Tibial nerve (tissue), 4 donors: Measurements from ENCODE around the gene ANKS1A. TPM values are rescaled to one million over a fixed set of nuclear protein-coding genes. Genes with fewer than 3 reads are reported as not detected.
A peak's percentile ranks its signal among the peaks of the same experiment; 100 is the strongest.

Source experiments
- DNase-seq, 2 donors: peaks; one replicate each; pipeline ENCODE4 v3.0.0-alpha.2; 2019; ENCODE audit warnings: low spot score in 2 of 2
- H3K27ac ChIP-seq, 4 donors: fragments of 200-600 bp; sonication (generic) in 3 of 4; one replicate each; pipeline ENCODE4 v1.5.1; 2017 to 2019; ENCODE audit warnings: mild to moderate bottlenecking in 1 of 4
- H3K27me3 ChIP-seq, 2 donors: fragments of 200-600 bp; sonication (generic) in 1 of 2; one replicate each; pipeline versions ENCODE4 v1.5.1 to v1.6.0; 2017 to 2019
- H3K36me3 ChIP-seq, 3 donors: fragments of 200-600 bp; sonication (generic); one replicate each; pipeline ENCODE4 v1.5.1; 2018 to 2019
- H3K4me1 ChIP-seq, 4 donors: fragments of 200-600 bp; sonication (generic) in 3 of 4; one replicate each; pipeline ENCODE4 v1.5.1; 2017 to 2019
- H3K4me3 ChIP-seq, 4 donors: fragments of 200-600 bp; sonication (generic) in 3 of 4; one replicate each; pipeline ENCODE4 v1.5.1; 2017 to 2019; ENCODE audit warnings: mild to moderate bottlenecking in 1 of 4, moderate library complexity in 1 of 4
- H3K9me3 ChIP-seq, 4 donors: fragments of 200-600 bp; sonication (generic) in 3 of 4; one replicate each; pipeline ENCODE4 v1.5.1; 2017 to 2019
- CTCF ChIP-seq, 5 experiments: fragments of 200-600 bp in 3 of 5; fragments of 450-650 bp in 2 of 5; sonication (generic) in 3 of 5; IDR thresholded peaks; one replicate each; pipeline ENCODE4 v1.5.1; 2016 to 2019; ENCODE audit warnings: antibody characterized with exemption in 5 of 5, mild to moderate bottlenecking in 3 of 5, moderate library complexity in 2 of 5
- EP300 ChIP-seq, 2 donors: sonication (generic); formaldehyde crosslinking; IDR thresholded peaks; one replicate each; pipeline ENCODE4 v1.6.1; 2017; ENCODE audit warnings: antibody characterized with exemption in 2 of 2, mild to moderate bottlenecking in 1 of 2
- POLR2A ChIP-seq, 2 donors: fragments of 450-650 bp; IDR thresholded peaks; one replicate each; pipeline ENCODE4 v1.6.1; 2017; ENCODE audit warnings: antibody characterized with exemption in 2 of 2, mild to moderate bottlenecking in 2 of 2, moderate library complexity in 2 of 2
- WGBS, 2 donors: methylation state at CpG; one replicate each; pipeline ENCODE4 v1.1.5; 2018; 5-methylcytosine and 5-hydroxymethylcytosine counted together
- total RNA-seq, 4 donors: library from RNA; depleted of rRNA; stranded (reverse); fragments of >200 nt; gene quantifications; one replicate each; pipeline ENCODE4 v1.1.0, GENCODE V29; 2016

The ANKS1A gene
- total RNA-seq, 4 donors from 2014 or later: 39.3 to 55.9 (median 44.0) TPM

- H3K9me3 ChIP-seq: no peaks in the 10 kb centered on the region
- peak overlapping the region; percentile 90 to 98 (median 94) for H3K27ac ChIP-seq
- WGBS, 2 donors: 21 to 25% methylated on average over 2 of the region's 2 CpGs
- H3K27me3 ChIP-seq: no peaks in the 10 kb centered on the region
- no peak for TF ChIP-seq CTCF (IDR thresholded peaks at IDR 0.05)
- no peak for TF ChIP-seq POLR2A (IDR thresholded peaks at IDR 0.05)
- H3K4me3 ChIP-seq: peak overlapping the region; percentile 27 to 60 (median 44)
- peaks cover 0 to 95% (median 43%) of the 10 kb centered on the region in 4 donors for H3K4me1 ChIP-seq
- no peak for DNase-seq
- H3K36me3 ChIP-seq: no peaks in the 10 kb centered on the region
Measured at GRCh38 chr6:35018746-35019145, 129.7 kb downstream of the ANKS1A start.

DNA sequence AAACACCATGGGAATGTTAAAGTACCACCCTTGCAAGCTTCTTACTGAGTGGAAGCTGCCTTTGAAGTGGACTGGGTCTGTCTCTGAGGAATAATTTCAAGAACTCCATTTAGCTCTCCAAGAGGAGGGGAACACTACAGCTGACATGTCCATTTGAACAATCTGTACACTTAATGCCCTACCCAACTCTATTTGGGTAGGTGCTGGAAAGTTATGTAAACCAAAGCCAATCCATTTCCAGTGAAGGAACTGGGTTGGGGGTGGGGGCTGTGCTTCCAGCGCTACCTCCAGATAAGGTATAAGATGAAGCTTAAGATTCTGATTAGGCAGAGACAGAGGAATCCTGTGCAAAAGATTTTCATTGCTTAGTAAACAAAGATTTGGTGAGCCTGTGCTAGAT is 130.1 kb downstream of the ANKS1A start:
- Histone ChIP-seq H3K9me3 (no peaks in the 10 kb centered on the region), H3K27ac (peak overlapping the region; percentile 90 to 98 (median 94)), H3K4me3 (peak overlapping the region; percentile 27 to 60 (median 44)), H3K27me3 (no peaks in the 10 kb centered on the region), H3K36me3 (no peaks in the 10 kb centered on the region), H3K4me1 (peaks cover 0 to 95% (median 46%) of the 10 kb centered on the region in 4 donors)
- TF ChIP-seq CTCF (IDR thresholded peaks at IDR 0.05): no peak
- no peak for TF ChIP-seq EP300 (IDR thresholded peaks at IDR 0.05)
- TF ChIP-seq POLR2A (IDR thresholded peaks at IDR 0.05): no peak
- WGBS, 2 donors: 81 to 94% methylated on average over 1 of the region's 1 CpG
- no peak for DNase-seq

DNA sequence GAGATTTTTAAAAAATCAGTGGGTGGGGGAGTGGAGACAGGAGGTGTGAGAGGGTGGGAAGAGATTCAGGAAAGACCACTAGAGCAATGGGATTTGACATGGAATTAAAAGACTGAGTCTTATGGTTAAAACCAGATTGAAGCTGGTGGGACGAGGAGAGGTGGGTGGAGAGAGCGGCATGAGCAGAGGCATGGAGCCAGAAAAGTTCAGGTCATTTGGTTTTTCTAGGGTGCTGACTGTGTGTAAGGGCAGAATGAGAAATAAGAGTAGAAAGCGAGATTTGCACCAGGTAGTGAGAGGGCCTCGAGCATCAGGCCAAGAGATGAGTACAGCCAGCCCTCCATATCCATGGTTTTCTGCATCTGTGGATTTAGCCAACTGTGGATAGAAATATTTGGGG is 130.8 kb downstream of the ANKS1A start:
- Histone ChIP-seq H3K27me3 (no peaks in the 10 kb centered on the region), H3K4me3 (peak overlapping the region; percentile 6 to 60 (median 21)), H3K36me3 (no peaks in the 10 kb centered on the region), H3K27ac (peak overlapping the region; percentile 90 to 98 (median 94)), H3K4me1 (peaks cover 0 to 95% (median 49%) of the 10 kb centered on the region in 4 donors), H3K9me3 (no peaks in the 10 kb centered on the region)
- no peak for DNase-seq
- TF ChIP-seq CTCF (IDR thresholded peaks at IDR 0.05) (no peak), POLR2A (IDR thresholded peaks at IDR 0.05) (no peak), EP300 (IDR thresholded peaks at IDR 0.05) (no peak)
- 48 to 61% methylated on average over 4 of the region's 4 CpGs for WGBS, 2 donors

- Histone ChIP-seq H3K4me3 (peak overlapping the region in 2 of 4 donors; percentile 2 to 60), H3K4me1 (peaks cover 0 to 95% (median 48%) of the 10 kb centered on the region in 4 donors), H3K27ac (peak overlapping the region; percentile 90 to 98 (median 94)), H3K9me3 (no peaks in the 10 kb centered on the region), H3K36me3 (no peaks in the 10 kb centered on the region), H3K27me3 (no peaks in the 10 kb centered on the region)
- TF ChIP-seq POLR2A (IDR thresholded peaks at IDR 0.05): no peak
- TF ChIP-seq CTCF (IDR thresholded peaks at IDR 0.05): no peak
- no peak for TF ChIP-seq EP300 (IDR thresholded peaks at IDR 0.05)
- DNase-seq: no peak
- WGBS, 2 donors: 31 to 50% methylated on average over 3 of the region's 3 CpGs
Measured at GRCh38 chr6:35021004-35021403, 131.9 kb downstream of the ANKS1A start.

GRCh38 chr6:35023091-35024000 is 134.3 kb downstream of the ANKS1A start:
- no peak for TF ChIP-seq EP300 (IDR thresholded peaks at IDR 0.05)
- no peak for TF ChIP-seq CTCF (IDR thresholded peaks at IDR 0.05)
- no peak for TF ChIP-seq POLR2A (IDR thresholded peaks at IDR 0.05)

More at GRCh38 chr6:35023091-35024000, 134.3 kb downstream of the ANKS1A start:
- 53 to 56% methylated on average over 5 of the region's 5 CpGs for WGBS, 2 donors
- no peak for DNase-seq
- Histone ChIP-seq H3K27me3 (no peaks in the 10 kb centered on the region), H3K27ac (peak overlapping the region; percentile 90 to 98 (median 94)), H3K4me1 (peaks cover 0 to 99% (median 49%) of the 10 kb centered on the region in 4 donors), H3K36me3 (no peaks in the 10 kb centered on the region), H3K4me3 (no peak overlapping the region), H3K9me3 (no peaks in the 10 kb centered on the region)
